ENCODE measurements around the gene SLC25A31.

SLC25A31 gene

DNA sequence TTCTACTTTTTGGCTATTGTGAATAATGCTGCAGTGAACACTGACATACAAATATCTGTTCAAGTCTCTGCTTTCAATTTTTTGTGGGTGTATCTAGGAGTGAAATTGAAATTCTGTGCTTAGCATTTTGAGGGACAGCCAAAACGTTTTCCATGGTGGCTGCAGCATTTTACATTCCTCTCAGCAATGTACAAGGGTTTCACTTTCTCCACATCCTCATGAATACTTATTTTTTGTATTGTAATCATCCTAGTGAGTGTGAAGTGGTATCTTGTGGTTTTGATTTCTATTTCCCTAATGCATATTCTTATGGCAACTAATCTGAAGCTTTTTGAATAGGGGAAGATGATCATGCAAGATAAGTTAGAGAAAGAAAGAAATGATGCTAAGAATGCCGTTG is 92.2 kb downstream of the SLC25A31 start:
- H3K4me3 ChIP-seq (replicated peaks; ENCODE audit: insufficient read depth, low read length) = no peak overlapping the region
- H3K27me3 ChIP-seq (ENCODE audit: insufficient read depth, poor library complexity, severe bottlenecking) = no peaks in the 10 kb centered on the region
- no peak overlapping the region for H3K27ac ChIP-seq (replicated peaks)
- no peak for DNase-seq (ENCODE audit: low read depth in 1 of 2, low spot score in 1 of 2)
- TF ChIP-seq, protein P1, sequence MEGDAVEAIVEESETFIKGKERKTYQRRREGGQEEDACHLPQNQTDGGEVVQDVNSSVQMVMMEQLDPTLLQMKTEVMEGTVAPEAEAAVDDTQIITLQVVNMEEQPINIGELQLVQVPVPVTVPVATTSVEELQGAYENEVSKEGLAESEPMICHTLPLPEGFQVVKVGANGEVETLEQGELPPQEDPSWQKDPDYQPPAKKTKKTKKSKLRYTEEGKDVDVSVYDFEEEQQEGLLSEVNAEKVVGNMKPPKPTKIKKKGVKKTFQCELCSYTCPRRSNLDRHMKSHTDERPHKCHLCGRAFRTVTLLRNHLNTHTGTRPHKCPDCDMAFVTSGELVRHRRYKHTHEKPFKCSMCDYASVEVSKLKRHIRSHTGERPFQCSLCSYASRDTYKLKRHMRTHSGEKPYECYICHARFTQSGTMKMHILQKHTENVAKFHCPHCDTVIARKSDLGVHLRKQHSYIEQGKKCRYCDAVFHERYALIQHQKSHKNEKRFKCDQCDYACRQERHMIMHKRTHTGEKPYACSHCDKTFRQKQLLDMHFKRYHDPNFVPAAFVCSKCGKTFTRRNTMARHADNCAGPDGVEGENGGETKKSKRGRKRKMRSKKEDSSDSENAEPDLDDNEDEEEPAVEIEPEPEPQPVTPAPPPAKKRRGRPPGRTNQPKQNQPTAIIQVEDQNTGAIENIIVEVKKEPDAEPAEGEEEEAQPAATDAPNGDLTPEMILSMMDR (IDR thresholded peaks at IDR 0.05; ENCODE audit: insufficient read depth, low read length) = no peak
- TF ChIP-seq POLR2AphosphoS5 (IDR thresholded peaks at IDR 0.05; ENCODE audit: low read depth) (no peak), SPI1 (IDR thresholded peaks at IDR 0.05; ENCODE audit: borderline replicate concordance, low read depth) (no peak), GABPA (IDR thresholded peaks at IDR 0.05; ENCODE audit: low read depth) (no peak), REST (IDR thresholded peaks at IDR 0.05; ENCODE audit: insufficient replicate concordance, low read depth) (no peak)
